Activated naive CD4-positive, alpha-beta T cell (primary cell): ENCODE results near the gene CACNA1D.

ENCODE experiments used
- DNase-seq, 4 experiments: peaks; one replicate each; lab custom pipeline; 2025; lab: John Stamatoyannopoulos, UW

Gene CACNA1D

DNA sequence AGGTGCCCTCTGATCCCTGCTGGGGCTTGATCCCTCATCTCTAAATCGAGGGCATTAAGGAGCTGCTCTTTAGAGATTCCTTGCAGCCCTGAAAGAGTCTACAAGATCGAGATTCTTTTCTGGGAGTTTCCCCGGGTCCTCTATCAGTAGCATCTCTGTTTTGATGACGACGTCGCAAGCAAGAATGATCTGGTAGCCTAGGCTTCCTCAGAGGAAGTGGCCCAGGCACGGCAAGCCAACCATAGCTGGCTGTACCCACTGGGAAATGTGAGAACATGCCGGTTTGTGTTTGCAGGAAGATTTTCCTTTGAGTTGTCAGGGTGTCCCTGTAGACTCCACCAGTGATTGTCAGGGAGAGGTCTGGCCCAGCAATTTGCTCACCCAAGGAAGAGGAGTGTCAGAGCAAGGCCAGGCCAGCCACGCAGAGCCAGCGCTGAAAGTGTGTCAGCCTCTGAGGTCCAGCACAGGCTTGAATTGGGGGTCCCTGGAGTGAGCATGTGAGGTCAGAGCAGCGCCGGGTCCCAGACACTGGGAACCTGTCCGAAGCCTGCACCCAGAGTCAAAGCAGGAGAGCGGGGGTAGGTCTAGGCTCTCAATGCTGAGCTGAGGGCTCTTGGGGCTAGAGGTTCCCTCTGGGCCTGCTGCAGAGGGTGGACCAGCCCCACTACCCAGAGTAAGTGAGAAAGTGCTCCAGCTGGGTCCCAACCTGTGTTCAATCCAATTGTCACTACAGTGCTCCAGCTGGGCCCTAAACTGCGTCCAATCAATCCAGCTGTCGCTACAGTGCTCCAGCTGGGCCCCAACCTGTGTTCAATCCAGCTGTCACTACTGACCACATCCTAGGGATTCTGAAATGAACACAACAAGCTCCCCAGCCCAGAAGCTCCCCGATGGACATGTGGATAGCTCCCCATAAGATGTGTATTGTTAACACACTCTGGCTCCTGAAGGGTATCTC lies 256.1 kb downstream of the CACNA1D start:
- no peak for DNase-seq

DNA sequence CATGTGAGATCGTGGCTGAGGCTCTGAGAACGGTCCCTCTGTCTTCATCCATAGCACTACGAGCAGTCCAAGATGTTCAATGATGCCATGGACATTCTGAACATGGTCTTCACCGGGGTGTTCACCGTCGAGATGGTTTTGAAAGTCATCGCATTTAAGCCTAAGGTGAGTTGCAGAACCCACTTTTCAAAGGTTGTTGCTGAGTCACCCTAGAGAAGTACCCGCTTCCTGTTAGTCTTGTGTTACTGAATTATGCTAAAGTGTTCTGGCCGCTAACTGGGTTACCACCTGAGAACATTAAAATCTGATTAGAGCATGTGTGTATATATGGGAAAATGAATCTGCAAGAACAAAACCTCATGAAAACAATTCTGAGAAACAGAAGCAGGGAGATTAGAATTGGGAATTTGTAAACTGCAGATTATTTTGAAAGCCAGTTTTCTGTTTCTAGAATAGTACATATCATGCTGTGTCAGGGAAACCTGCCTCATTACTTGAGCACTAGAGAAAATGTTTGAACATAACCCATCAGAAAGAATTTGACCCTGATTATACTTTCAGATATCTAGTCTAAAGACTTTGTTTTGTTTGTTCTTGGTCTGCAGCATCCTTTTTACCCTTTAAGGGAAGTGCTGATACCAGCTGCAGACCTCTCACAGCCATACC lies 259.2 kb downstream of the CACNA1D start:
- no peak for DNase-seq

DNA sequence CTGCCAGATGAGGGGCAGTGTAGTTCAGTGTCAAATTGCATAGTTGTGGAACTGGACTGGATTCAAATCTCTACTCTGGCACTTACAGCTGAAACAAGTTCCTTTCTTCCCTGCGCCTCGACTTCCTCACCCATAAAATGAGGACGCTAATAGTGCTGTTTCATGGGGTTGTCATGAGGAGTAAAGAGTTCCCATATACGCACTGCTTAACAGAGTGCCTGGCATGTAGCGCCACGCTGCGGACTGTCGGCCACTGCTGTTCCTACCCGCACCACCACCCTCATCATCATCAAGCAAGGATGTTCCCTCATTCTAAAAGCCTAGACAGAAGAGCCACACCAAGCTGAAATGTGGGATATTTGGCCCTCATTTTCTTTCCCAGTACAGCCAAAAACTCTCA lies 259.9 kb downstream of the CACNA1D start:
- DNase-seq, result no peak

DNA sequence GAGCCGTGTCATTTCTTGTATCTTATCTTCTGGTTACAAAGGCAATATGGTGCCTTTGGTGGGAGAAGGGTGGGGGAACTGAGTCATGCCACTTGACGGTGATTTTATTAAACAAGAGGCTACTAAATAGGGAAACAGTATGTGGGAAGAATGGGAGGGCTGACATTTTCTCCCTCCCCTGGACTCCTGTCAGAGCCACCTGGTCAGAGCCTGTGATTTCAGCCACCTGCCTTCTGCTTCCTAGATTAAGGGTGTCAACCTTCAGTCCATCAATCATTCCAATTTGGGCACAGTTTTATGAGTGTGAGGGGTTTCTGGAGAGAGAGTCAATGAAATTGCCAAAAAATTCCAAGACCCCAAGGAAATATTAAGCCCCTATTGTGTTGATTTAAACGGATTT lies 264.4 kb downstream of the CACNA1D start:
- DNase-seq, result no peak

DNA sequence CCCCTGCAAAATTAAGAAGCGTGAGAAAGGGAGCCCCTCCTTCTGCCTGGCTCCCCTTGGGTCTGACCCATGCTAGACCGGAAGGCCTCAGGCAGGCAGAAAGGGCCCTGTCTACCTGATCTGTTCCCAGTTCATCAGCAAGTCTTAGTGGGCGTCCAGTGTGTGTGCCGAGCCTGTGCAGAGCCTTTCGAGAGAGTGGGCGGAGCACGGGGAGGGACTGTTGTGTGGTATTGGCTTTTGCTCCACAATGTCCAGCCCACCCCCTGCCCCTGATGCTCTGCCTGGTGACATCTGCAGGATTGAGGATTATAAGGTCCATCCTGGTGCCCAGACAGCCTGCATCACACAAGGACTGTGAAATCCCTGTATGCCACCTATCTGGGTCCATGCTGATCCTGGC lies 268.9 kb downstream of the CACNA1D start:
- no peak for DNase-seq

DNA sequence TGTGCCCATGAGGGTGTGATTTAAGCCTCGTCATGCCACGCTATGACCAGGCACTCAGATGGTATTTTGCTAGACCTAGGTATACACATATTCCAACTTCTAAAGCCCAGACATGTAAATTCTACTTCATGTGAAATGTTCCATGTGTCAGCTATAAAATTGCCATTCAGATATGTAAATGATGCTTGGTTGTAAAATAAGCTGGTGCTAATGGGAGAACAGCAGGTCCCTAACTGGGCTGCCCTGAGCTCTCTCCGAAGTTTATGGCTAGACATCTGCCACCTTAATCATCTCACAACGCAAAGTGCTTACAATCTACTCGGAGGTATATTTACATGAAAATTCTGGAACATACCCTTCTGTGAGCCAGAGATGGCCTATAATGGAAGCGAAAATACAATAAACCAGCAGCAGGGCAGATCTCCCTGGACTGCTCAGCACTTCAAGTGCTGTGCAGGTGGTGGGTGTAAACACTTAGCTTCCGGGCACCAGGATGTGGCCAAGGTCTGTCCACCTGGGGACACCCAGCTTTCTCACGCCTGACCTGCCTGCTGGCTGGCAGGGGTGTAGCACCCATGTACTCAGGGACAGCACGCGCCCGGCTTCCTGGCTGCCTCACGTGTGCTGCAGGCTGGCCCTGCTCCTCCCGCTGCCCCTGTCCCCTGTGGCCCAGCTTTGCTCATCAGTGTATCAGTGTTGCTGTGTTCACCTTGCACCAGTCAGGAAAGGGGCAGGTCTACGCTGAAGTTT lies 269.8 kb downstream of the CACNA1D start:
- DNase-seq, result no peak

DNA sequence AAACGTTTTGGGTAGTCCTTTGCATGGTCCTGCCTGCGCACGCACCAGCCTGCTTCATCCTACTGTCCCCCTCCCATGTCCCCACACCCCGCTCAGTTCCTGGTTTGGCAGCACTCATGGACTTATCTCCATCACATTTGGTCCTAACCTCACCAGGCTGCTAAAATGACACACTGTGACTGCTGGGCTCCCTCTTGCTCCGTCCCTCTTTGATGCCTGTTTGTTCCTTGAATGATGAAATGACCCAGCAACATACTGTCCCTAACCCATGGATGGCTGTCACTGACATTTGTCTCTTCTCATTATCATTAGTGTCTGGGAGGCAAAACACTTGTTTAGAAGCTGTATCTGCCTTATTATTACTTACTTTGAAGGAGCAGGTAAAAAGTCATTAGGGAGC lies 271.3 kb downstream of the CACNA1D start:
- DNase-seq, result no peak

DNA sequence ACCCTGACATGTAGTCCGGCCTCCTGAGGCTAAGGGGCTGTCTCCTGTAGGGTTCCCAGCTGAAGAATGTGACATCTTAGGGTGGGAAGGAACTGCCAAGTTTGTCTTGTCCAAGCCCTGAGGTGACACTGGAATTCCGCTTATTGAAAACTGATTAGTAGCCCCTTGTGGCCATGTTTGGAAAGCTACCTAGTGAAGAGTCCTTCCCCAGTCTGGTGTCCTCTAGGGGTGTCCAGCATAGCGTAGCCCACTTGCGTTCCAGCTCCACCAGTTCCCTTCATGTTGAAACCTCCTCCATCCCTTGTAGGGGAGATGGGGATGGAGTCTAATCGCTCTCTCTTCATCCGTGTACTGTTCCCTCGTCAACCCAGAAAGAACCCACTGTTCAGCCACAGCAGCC lies 272.3 kb downstream of the CACNA1D start:
- DNase-seq, result no peak

DNA sequence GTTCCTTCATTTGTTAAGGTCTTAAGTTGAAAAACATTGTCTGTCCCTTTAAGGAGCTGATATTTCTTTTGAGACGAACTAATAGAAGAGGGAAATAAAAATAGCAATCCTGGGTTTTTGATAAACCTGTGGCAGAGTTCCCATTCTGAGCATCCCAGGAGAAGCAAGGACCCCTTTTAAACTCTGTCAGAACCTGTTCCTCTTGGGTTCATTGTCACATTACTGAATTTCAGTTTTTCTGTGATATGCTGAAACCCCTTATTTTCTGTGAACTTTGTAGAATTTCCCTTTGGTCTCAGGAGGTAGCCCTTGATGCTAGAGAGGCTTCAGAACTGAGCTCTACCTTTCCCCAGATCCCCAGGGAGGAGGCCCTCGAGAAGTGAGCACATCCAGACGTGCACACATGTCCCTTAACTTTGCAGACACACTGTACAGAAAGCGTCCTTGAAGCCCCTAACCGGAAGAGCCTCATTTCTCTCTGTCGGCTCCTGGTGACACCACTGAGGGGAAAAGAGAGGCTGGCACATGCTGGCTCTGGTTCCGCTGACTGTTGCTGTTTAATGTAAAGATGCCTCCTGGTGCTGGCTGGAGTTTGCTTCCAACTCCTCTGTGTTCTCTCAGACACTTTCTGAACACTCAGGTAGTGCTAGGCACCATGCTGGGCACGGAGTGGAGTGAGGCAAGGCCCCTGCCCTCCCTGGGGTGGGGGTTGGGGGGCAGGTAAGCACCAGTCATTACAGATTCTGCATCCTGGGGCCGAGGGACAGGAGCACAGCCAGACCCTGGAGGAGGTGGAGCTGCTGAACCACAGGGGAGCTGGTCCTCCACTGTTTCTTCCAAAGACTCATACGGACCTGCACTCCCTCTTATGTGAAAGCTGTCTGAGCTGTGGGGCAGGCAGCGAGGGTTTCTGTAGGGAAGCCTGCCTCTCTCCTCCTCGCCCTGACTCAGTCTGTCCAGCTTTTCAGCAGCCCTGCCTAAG lies 274.4 kb downstream of the CACNA1D start:
- DNase-seq, result no peak

DNA sequence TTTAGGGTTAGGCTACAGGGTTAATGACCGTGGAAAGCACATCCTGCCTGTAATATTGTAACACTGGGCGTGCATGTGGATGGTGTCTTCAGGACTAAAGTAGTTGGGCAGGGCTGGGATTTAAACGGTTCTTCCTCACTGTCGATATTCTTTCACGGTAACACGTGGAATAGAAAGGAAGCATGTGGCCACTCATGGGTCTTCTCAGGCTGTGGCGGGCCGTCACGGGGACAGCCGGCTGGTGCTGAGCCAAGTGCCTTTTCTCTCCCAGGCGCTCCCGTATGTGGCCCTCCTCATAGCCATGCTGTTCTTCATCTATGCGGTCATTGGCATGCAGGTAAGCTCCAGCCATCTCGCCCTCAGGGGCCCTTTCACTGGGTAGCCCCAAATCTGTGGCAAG lies 278.2 kb downstream of the CACNA1D start:
- DNase-seq, result no peak

DNA sequence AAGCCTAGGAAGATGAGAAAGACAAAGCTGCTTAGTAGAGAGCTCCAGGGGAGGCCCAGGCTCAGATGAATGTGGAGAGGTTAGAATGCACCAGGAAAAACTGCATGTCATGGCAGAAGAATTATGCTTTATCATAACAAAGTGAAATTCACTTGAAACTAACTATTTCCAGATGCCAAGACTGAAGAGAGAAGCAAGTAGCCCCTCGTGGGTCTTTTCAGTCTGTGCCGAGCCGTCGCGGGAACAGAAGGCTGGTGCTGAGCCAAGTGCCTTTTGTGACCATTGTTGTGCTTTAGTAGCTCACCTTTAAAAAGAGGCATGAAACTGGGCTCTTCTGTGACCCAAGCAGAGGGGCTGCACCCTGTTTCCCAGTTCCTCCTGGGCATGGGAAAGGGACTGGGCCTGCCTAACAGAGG lies 278.6 kb downstream of the CACNA1D start:
- DNase-seq, result no peak

DNA sequence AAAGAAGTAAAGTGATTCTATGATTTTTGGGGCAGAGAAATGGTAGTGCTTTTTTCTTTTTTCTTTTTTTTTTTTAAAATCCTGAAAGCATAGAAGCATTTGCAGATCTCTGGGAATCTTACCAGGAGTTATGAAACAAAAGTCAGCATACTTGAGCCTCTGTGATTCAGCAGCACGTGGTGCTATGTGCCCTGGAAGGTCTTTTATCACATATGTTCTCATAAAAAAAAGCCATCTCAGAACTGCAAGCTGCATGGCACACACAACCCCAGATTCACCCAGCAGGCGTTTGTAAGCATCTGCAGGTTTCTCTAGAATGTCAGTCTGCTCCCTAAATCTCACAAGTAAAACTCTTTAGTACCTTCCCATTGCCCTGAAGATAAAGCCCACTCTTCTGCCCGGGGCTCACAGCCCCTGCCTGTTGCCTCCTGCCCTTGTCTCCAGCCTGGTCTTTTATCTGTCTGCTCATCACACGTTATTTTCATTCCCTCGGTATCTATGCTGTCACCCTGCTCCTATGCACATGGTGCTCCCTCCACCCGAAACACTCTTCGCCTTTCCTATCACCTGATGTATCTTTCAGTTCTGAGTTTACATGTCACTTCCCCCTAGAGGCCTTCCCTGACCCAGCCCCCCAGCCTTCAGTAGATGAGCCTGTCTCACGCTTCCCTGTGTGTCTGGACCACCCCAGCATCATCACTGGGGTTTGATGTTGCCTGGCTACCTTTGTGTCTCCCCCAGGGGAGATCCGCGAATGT lies 279.4 kb downstream of the CACNA1D start:
- no peak for DNase-seq

DNA sequence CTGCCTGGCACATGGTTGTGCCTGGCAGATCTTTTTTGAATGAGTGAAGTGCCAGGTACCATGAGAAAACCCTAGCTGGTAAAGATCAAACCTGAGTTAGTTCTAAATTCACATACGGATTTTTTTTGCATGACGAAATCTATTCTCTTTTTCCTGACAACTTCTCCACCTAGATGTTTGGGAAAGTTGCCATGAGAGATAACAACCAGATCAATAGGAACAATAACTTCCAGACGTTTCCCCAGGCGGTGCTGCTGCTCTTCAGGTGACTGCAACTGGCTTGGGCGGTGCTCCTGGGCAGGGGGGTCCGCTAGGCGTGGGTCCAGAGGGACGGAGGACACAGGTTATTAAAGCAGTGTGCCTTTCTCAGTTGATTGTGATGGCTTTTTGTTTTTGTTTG lies 280.0 kb downstream of the CACNA1D start:
- DNase-seq, result no peak

DNA sequence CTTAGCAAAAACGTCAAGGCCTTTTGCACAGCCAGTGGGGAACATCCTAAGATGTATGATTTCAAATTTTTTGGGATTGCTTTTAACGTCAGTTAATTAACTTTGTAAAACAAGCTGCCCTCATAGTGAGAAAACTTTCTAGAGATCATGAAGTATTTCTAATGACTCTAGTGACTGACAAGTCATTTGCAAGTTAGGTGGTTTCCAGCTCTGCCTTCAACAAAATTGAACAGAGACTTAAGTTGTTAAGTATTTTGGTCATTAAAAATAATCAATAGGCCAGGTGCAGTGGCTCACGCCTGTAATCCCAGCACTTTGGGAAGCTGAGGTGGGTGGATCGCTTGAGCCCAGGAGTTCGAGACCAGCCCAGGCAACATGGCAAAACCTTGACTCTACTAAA lies 280.6 kb downstream of the CACNA1D start:
- DNase-seq, result no peak

DNA sequence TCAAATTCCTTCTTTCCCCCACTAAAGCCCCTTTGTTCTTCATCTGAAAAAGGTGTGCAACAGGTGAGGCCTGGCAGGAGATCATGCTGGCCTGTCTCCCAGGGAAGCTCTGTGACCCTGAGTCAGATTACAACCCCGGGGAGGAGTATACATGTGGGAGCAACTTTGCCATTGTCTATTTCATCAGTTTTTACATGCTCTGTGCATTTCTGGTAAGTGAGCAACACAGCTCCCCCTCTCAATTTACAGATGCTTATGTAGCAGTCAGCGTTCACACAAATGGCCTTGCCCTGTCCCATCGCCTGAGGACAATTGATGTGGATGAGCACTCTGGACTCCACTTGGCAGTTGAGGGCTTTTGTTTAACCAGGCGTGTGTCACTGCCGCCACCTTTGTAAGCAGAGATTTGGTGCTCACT lies 281.4 kb downstream of the CACNA1D start:
- no peak for DNase-seq

DNA sequence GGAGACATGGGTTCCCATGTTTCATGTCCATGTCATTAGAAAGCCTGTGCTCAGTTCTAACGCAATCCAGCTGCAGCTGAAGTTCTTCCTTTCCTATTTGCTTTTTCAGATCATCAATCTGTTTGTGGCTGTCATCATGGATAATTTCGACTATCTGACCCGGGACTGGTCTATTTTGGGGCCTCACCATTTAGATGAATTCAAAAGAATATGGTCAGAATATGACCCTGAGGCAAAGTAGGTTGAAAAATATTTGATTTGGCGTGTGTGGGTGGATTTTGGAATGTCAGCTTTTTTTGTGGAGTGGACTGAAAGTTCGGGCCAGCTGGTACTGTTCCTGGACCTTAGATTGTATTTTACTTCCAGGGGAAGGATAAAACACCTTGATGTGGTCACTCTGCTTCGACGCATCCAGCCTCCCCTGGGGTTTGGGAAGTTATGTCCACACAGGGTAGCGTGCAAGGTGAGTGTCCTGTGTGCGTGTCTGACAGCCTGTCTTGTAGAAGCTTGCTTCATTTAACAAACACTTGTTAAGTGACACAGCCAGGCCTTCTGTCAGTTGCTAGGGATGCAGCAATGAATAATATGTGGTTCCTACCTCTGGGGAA lies 282.2 kb downstream of the CACNA1D start:
- no peak for DNase-seq

DNA sequence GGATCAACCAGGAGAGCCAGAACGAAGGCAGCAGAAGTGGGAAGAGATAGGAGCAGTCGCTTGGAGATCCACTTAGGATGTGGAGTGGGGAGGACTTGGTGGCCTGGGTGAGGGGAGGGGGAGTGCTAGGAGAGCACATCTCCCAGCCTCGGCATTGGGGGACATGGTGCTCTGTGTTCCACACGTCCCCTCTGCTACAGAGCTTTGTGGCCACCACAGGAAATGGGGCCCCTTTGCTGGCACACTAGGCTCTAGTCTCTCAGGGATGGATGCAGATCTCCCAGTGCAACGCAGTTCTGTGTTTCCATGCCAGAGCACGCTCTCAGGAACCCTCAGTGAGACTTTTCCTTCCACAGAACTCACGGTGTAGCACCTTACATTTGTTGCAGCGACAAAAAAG lies 283.1 kb downstream of the CACNA1D start:
- no peak for DNase-seq

DNA sequence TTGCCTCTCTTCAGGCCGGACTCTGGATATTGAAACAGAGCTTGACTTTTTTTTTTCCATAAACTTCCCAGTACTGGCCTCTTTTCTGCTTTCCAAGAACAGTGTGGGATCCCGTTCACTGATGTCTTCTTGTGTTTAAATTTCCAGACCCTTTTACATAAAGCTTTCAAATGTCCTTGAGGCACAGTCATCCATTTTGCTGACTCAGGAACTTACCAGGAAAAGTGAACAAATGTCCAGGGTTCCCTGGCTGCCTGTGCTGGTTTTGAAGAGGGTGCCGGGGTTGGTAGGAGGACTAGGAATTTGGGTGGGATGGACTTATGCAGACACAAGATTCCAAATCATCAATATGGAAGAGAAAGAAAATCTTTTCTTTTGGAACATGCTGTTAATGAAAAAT lies 283.7 kb downstream of the CACNA1D start:
- DNase-seq, result no peak

DNA sequence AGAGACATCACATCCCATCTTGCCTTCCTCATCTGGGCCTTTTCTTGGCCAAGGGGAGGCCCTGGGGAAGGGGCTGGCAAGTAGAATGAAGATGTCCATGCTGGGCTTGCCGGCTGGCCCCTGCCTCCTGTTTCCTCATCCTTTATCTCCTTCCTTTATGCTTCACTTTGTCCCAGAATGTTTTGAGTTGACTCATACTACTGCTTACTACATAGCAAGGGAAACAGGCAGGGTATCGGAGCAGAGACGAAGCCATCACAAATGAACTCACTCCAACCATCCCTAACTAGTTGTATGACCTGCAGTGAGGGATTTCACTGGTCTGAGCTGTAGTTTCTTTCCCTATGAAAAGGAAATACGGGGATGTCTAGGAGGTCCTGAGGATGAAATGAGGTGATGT lies 285.8 kb downstream of the CACNA1D start:
- no peak for DNase-seq

DNA sequence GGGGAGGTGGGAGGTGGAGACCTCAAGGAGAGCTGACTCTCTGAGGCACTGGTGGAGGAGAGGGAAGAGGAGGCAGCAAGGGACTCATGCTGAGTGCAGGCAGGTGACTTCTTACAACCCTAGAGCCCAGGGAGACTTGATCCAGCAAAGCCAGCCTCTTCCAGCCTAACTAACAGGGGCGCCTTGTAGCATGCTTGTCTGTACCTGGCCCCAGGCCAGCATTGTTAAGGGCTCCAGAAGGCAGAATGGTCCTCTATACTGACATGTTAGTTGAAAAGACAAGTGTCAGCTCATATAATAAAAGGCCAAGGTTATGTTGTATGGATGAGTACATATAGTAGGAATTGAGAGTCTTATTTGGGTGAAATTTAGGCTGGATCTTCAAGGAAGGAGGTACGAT lies 286.4 kb downstream of the CACNA1D start:
- DNase-seq, result no peak
